Aorta (tissue), 5 donors: ENCODE data around the gene BTBD2. TPM values are rescaled to one million over a fixed set of nuclear protein-coding genes. Genes with fewer than 3 reads are reported as not detected.
A peak's percentile ranks its signal among the peaks of the same experiment; 100 is the strongest.

ENCODE experiments used
- ATAC-seq: fragments of 200-7000 bp; cut with Tn5 transposase; one replicate; pipeline ENCODE4 v1.9.1; 2022; ENCODE audit warnings: moderate library complexity; ENCODE audit not compliant: low FRiP score
- DNase-seq, 2 donors: peaks; one replicate each; pipeline ENCODE4 v3.0.0-alpha.2; 2020
- H3K27ac ChIP-seq, 2 donors: one replicate each; pipeline ENCODE4 v1.5.1; 2013; ENCODE audit warnings: low read length in 2 of 2, mild to moderate bottlenecking in 2 of 2, moderate library complexity in 2 of 2, control low read depth in 1 of 2, inconsistent platforms in 1 of 2, low read depth in 1 of 2
- H3K27me3 ChIP-seq, 2 donors: one replicate each; pipeline ENCODE4 v1.6.1; 2013; ENCODE audit warnings: control low read depth in 1 of 2, low read length in 1 of 2, mild to moderate bottlenecking in 1 of 2, moderate library complexity in 1 of 2; ENCODE audit not compliant: insufficient read depth in 2 of 2, control insufficient read depth in 1 of 2
- H3K36me3 ChIP-seq, 2 donors: one replicate each; pipeline ENCODE4 v1.6.1; 2013; ENCODE audit warnings: control low read depth in 1 of 2, low read length in 1 of 2, mild to moderate bottlenecking in 1 of 2; ENCODE audit not compliant: insufficient read depth in 2 of 2, control insufficient read depth in 1 of 2
- H3K4me1 ChIP-seq, 2 donors: one replicate each; pipeline ENCODE4 v1.6.1; 2013; ENCODE audit warnings: low read length in 2 of 2, control low read depth in 1 of 2, mild to moderate bottlenecking in 1 of 2, moderate library complexity in 1 of 2; ENCODE audit not compliant: insufficient read depth in 2 of 2, control insufficient read depth in 1 of 2
- H3K4me3 ChIP-seq, 2 donors: one replicate each; pipeline ENCODE4 v1.5.1; 2013; ENCODE audit warnings: low read length in 2 of 2, control low read depth in 1 of 2, mild to moderate bottlenecking in 1 of 2
- H3K9me3 ChIP-seq: one replicate; pipeline ENCODE4 v1.6.1; 2013; ENCODE audit warnings: mild to moderate bottlenecking, low read length; ENCODE audit not compliant: control insufficient read depth
- WGBS, 2 donors: extraction: QIAGEN DNeasy Blood & Tissue Kit; methylation state at CpG; one replicate each; pipeline ENCODE4 v1.1.7; 2013; 5-methylcytosine and 5-hydroxymethylcytosine counted together
- intact Hi-C, 2 donors: fragments of 100-400 bp; cut with DNase I; formaldehyde crosslinking; loops; one replicate each; pipeline versions ENCODE4 v1.14.2 to v1.15.0; 2022
- polyA plus RNA-seq, 2 donors: library from polyadenylated mRNA; stranded (reverse); fragments of 200-250 nt; gene quantifications; one replicate each; pipeline ENCODE4 v1.2.3, GENCODE V29; 2013
- total RNA-seq, 2 donors: library from RNA; stranded (reverse); fragmentation: NEBNext Ultra II Directional; extraction: Animal tissue kit (Norgen Biotek cat#: 25700); gene quantifications; one replicate each; pipeline ENCODE4 v1.2.1, GENCODE V29; 2021
- donor health status: healthy with polysubstance abuse.
- donor health status: Bipolar disorder and iron deficiency.
- donor health status: DM: no; HTN: no; CAD: no.
- donor health status: DM: no; HTN: no; CAD: no.
- donor health status: DM: yes; HTN: yes; CAD: no.

The BTBD2 gene
- total and polyA plus RNA-seq, 4 donors: 27.5 to 62.7 (median 51.5) TPM

GRCh38 chr19:2027361-2027760, 11.8 kb upstream of the BTBD2 start:
- Histone ChIP-seq H3K36me3 (no peaks in the 10 kb centered on the region), H3K9me3 (no peaks in the 10 kb centered on the region), H3K4me1 (no peaks in the 10 kb centered on the region), H3K27me3 (no peaks in the 10 kb centered on the region), H3K27ac (no peak overlapping the region), H3K4me3 (no peak overlapping the region)
- DNase-seq (no peak), ATAC-seq (no peak)
- intact Hi-C loops: no loop called here
- WGBS, 2 donors: 32 to 37% methylated on average over 9 of the region's 9 CpGs

- Histone ChIP-seq H3K4me3 (no peak overlapping the region), H3K27me3 (no peaks in the 10 kb centered on the region), H3K36me3 (no peaks in the 10 kb centered on the region), H3K27ac (no peak overlapping the region), H3K9me3 (no peaks in the 10 kb centered on the region), H3K4me1 (no peaks in the 10 kb centered on the region)
- ATAC-seq: no peak
- 81 to 86% methylated on average over 10 of the region's 10 CpGs for WGBS, 2 donors
- intact Hi-C loops: no loop called here
- DNase-seq: no peak
These were observed 11.3 kb upstream of the BTBD2 start for GRCh38 chr19:2026770-2027169.

GRCh38 chr19:2022289-2022688, 6.8 kb upstream of the BTBD2 start:
- Histone ChIP-seq H3K27ac (no peak overlapping the region), H3K4me1 (no peaks in the 10 kb centered on the region), H3K9me3 (no peaks in the 10 kb centered on the region), H3K36me3 (no peaks in the 10 kb centered on the region), H3K27me3 (no peaks in the 10 kb centered on the region), H3K4me3 (no peak overlapping the region)
- DNase-seq: no peak
- no peak for ATAC-seq
- intact Hi-C loops: no loop called here
- WGBS, 2 donors: 96% methylated on average over 2 of the region's 2 CpGs

- no peak overlapping the region for H3K27ac ChIP-seq
- no peaks in the 10 kb centered on the region for H3K9me3 ChIP-seq
- no peaks in the 10 kb centered on the region for H3K4me1 ChIP-seq
- no peak overlapping the region for H3K4me3 ChIP-seq
- H3K36me3 ChIP-seq: no peaks in the 10 kb centered on the region
- WGBS, 2 donors: 74 to 75% methylated on average over 4 of the region's 4 CpGs
- no peaks in the 10 kb centered on the region for H3K27me3 ChIP-seq
- DNase-seq: no peak
- ATAC-seq: no peak
- intact Hi-C loops: no loop called here
These were observed 6.1 kb upstream of the BTBD2 start for GRCh38 chr19:2021453-2022140.

- no peak for DNase-seq
These were observed 3.2 kb upstream of the BTBD2 start for GRCh38 chr19:2018752-2019151.

GRCh38 chr19:2016041-2016807, 710 bp upstream of the BTBD2 start:
- intact Hi-C loops: no loop called here
- DNase-seq: peak; percentile 87 to 88
- H3K27ac ChIP-seq: peak overlapping the region in 1 of 2 donors; percentile 15
- no peak overlapping the region for H3K4me3 ChIP-seq
- ATAC-seq: peak; percentile 89
- no peaks in the 10 kb centered on the region for H3K27me3 ChIP-seq
- no peaks in the 10 kb centered on the region for H3K4me1 ChIP-seq
- no peaks in the 10 kb centered on the region for H3K36me3 ChIP-seq
- no peaks in the 10 kb centered on the region for H3K9me3 ChIP-seq
- WGBS, 2 donors: 71 to 74% methylated on average over 23 of the region's 23 CpGs

More at GRCh38 chr19:2018752-2019151, 3.2 kb upstream of the BTBD2 start:
- Histone ChIP-seq H3K4me1 (no peaks in the 10 kb centered on the region), H3K27ac (no peak overlapping the region), H3K27me3 (no peaks in the 10 kb centered on the region), H3K4me3 (no peak overlapping the region), H3K36me3 (no peaks in the 10 kb centered on the region), H3K9me3 (no peaks in the 10 kb centered on the region)
- intact Hi-C loops: loop anchor here (1.0 to 2.0 kb wide), 2 partner anchors 50 to 51 kb away; no protein-coding TSS in a partner anchor
- no peak for ATAC-seq
- WGBS, 2 donors: 90 to 92% methylated on average over 13 of the region's 13 CpGs

GRCh38 chr19:2014731-2015607, 545 bp downstream of the BTBD2 start:
- 7 to 22% methylated on average over 20 to 74 of the region's 74 CpGs for WGBS, 2 donors
- intact Hi-C loops: no loop called here

GRCh38 chr19:2014131-2014571, 1.4 kb downstream of the BTBD2 start:
- no peak overlapping the region for H3K27ac ChIP-seq
- WGBS, 2 donors: 71 to 82% methylated on average over 5 of the region's 5 CpGs
- intact Hi-C loops: no loop called here

More at GRCh38 chr19:2014731-2015607, 545 bp downstream of the BTBD2 start:
- Histone ChIP-seq H3K27ac (no peak overlapping the region), H3K4me1 (no peaks in the 10 kb centered on the region), H3K4me3 (peak overlapping the region; percentile 36 to 53), H3K36me3 (no peaks in the 10 kb centered on the region), H3K27me3 (no peaks in the 10 kb centered on the region), H3K9me3 (no peaks in the 10 kb centered on the region)
- DNase-seq (no peak), ATAC-seq (peak; percentile 31)

More at GRCh38 chr19:2014131-2014571, 1.4 kb downstream of the BTBD2 start:
- ATAC-seq (no peak), DNase-seq (no peak)
- Histone ChIP-seq H3K4me1 (no peaks in the 10 kb centered on the region), H3K36me3 (no peaks in the 10 kb centered on the region), H3K27me3 (no peaks in the 10 kb centered on the region), H3K4me3 (no peak overlapping the region), H3K9me3 (no peaks in the 10 kb centered on the region)
